Motor neuron (in vitro differentiated cells): ENCODE results near the gene ABCB1. TPM values are rescaled to one million over a fixed set of nuclear protein-coding genes. Genes with fewer than 3 reads are reported as not detected.

Experiments
- ATAC-seq, 8 experiments: fragments of 200-7000 bp; cut with Tn5 transposase; replicated peaks in 6 of 8; 2 replicates each; pipeline ENCODE4 v1.8.0; 2021; ENCODE audit warnings: mild to moderate bottlenecking in 8 of 8, moderate library complexity in 8 of 8
- H3K27ac ChIP-seq, 2 donors: fragments of 250-450 bp; sonication (Bioruptor Pico); 2 replicates each; pipeline ENCODE4 v1.9.0; 2021; ENCODE audit warnings: antibody characterized with exemption in 2 of 2, mild to moderate bottlenecking in 2 of 2, moderate library complexity in 1 of 2
- H3K4me1 ChIP-seq, 2 donors: fragments of 250-450 bp; sonication (Bioruptor Pico); replicated peaks in 1 of 2; 2 replicates each; pipeline ENCODE4 v1.6.1; 2021; ENCODE audit warnings: antibody characterized with exemption in 2 of 2, mild to moderate bottlenecking in 2 of 2, moderate library complexity in 1 of 2
- H3K4me3 ChIP-seq, 5 donors: fragments of 250-450 bp; sonication (Bioruptor Pico); 2 replicates each; pipeline ENCODE4 v1.9.0; 2021; ENCODE audit warnings: antibody characterized with exemption in 5 of 5, mild to moderate bottlenecking in 5 of 5, moderate library complexity in 4 of 5
- WGBS, 10 experiments: fragments of 450-650 bp; shearing (Covaris generic); methylation state at CpG; one replicate each; pipeline ENCODE4 v1.0.0; 2022; 5-methylcytosine and 5-hydroxymethylcytosine counted together
- in situ Hi-C, 9 experiments: fragments of 400-800 bp; cut with MboI; loops; one replicate each; pipeline ENCODE4 v1.15.0; 2021; ENCODE audit warnings: low sequenced_read_pairs in 9 of 9, low pct_unique_long_range_greater_than_20kb in 2 of 9; ENCODE audit not compliant: unreplicated experiment in 9 of 9
- total RNA-seq, 8 experiments: library from RNA; unstranded; fragments of 300-600 nt; gene quantifications; 2 replicates each; pipeline versions ENCODE4 v1.2.3 to v1.2.4, GENCODE V29; 2022

Gene ABCB1
- total RNA-seq, 8 experiments from 2014 or later, result 1.3 to 6.7 (median 2.7) TPM; not detected in 2

GRCh38 chr7:87530126-87530525, 70.6 kb downstream of the ABCB1 start:
- in situ Hi-C loops, result no loop called here
- no peak for ATAC-seq
- Histone ChIP-seq H3K4me3 (no peak overlapping the region), H3K4me1 (no peaks in the 10 kb centered on the region), H3K27ac (no peak overlapping the region)

GRCh38 chr7:87528730-87529129, 72.0 kb downstream of the ABCB1 start:
- Histone ChIP-seq H3K4me1 (no peaks in the 10 kb centered on the region), H3K4me3 (no peak overlapping the region), H3K27ac (no peak overlapping the region)
- in situ Hi-C loops, result no loop called here
- ATAC-seq, result no peak
- WGBS, 10 experiments, result 0 to 100% (median 96%) methylated on average over 1 to 2 of the region's 2 CpGs; no CpG with 5 or more reads in 2 of the 10 experiments

DNA sequence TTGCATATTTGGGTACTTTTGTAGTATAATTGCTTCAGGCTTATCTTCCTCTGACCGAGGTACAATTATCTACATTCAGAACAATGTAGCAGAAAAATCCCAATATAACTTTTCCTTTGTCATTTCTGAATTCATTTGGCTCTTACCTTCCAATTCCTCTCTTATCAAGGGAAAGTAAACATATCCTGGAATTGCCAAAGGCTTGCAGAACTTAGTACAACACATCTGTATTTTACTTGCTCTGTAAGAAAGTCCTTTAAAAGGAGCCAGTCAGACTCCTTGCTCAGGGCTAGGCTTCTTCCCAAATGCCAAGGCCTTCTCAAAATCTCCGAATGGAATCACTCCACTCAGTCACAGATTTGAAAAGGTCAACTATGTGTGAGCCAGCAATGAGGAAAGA, 81.9 kb downstream of the ABCB1 start:
- Histone ChIP-seq H3K27ac (no peak overlapping the region), H3K4me1 (no peaks in the 10 kb centered on the region), H3K4me3 (no peak overlapping the region)
- ATAC-seq, result no peak
- in situ Hi-C loops, result loop anchor here in 3 of 9 experiments (25.0 kb wide), 1 partner anchor 369 kb away; the partner anchor contains the start of genes DBF4 (in 3 of the 3) and SLC25A40 (in 3 of the 3)
- 14 to 100% (median 58%) methylated on average over 1 to 2 of the region's 2 CpGs; no CpG with 5 or more reads in 2 of the 10 experiments for WGBS, 10 experiments

DNA sequence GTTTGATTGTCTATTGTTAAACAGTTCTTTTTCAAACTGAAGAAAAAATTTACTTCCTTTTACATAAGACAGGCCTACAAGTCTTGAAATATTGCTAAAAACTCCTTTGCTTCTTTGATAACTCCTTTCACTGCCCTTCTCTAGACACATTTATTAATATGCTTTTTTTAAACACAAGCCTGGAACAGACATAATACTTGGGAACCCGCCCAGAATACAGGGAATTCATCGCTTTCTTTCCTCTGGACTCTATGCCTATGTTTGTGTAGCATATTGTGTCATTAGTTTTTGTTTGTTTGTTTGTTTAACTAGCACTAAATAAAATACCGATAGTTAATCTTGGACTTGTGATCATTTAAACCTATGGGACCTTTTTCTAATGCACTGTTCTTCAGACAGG, 82.8 kb downstream of the ABCB1 start:
- H3K27ac ChIP-seq, result no peak overlapping the region
- no peaks in the 10 kb centered on the region for H3K4me1 ChIP-seq
- no peak overlapping the region for H3K4me3 ChIP-seq
- WGBS, 10 experiments, result 19 to 100% (median 79%) methylated on average over 1 to 3 of the region's 3 CpGs; no CpG with 5 or more reads in 1 of the 10 experiments
- ATAC-seq, result no peak
- in situ Hi-C loops, result loop anchor here in 3 of 9 experiments (25.0 kb wide), 1 partner anchor 369 kb away; the partner anchor contains the start of genes DBF4 (in 3 of the 3) and SLC25A40 (in 3 of the 3)

DNA sequence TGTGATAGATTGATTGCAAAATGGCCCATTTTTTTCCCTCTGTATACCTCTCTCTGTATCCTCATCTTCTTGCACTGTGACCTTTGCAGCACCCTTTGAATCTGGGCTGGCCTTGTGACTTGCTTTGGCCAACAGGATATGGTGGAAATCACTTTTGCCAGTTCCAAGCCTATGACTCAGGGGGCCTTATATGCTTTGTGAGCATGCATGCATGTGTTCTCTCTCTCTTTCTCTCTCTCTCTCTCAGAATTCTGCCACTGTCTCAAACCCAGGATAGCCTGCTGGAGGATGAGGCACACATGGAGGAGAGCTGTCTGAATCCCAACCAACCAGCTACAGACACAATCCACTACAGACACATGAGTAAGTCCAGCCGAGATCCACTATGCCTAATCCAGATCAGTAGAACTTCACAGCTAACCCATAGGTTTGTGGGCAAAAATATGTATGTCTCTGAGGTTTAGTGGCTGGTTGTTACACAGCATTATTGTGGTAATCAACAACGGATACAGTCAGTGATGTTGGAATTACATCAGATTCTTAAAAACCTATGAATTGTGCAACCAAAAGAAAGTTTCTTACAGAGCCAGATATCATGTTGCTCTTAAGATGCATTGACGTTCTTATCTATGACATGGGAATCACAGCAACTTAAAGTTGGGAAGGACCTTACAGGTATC, 83.4 kb downstream of the ABCB1 start:
- WGBS, 10 experiments, result 0 to 100% (median 91%) methylated on average over 1 to 2 of the region's 3 CpGs
- ATAC-seq, result no peak
- no peaks in the 10 kb centered on the region for H3K4me1 ChIP-seq
- no peak overlapping the region for H3K27ac ChIP-seq
- H3K4me3 ChIP-seq, result no peak overlapping the region
- in situ Hi-C loops, result loop anchor here in 3 of 9 experiments (25.0 kb wide), 1 partner anchor 370 kb away; the partner anchor contains the start of genes DBF4 (in 3 of the 3) and SLC25A40 (in 3 of the 3)

DNA sequence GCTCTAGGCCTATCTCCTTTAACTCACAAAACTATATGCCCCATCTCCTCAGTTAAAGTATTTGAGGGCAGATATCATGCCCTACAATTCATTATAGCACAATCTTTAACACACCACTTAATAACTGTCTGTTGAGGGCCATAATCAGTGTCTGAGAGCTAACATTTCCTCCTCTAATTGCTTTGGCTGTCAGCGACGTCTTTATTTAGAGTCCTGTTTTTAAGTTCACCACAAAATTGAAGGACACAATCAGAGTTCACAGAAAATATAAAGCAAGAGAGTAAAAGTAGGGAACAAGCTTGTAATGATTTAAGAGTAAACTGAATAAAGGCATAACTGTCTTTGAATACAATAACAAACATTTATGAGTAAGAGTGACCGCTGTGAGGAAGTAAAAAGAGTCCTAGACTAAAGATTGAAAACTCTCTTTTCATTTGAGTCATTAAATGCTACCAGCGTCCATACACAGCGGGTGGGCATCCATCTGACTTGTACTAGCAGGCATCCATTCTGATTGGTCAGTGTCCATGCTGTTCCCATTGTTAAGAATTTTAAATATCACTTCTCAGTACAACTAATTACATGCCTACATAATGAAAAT, 86.8 kb downstream of the ABCB1 start:
- H3K4me1 ChIP-seq, result peaks cover 10 to 11% of the 10 kb centered on the region in 2 donors
- in situ Hi-C loops, result loop anchor here in 3 of 9 experiments (25.0 kb wide), 1 partner anchor 373 kb away; the partner anchor contains the start of genes DBF4 (in 3 of the 3) and SLC25A40 (in 3 of the 3)
- ATAC-seq, result no peak
- 32 to 89% (median 75%) methylated on average over 3 to 5 of the region's 5 CpGs for WGBS, 10 experiments
- H3K4me3 ChIP-seq, result no peak overlapping the region
- H3K27ac ChIP-seq, result no peak overlapping the region

GRCh38 chr7:87512906-87513305, 87.8 kb downstream of the ABCB1 start:
- peaks cover 10 to 11% of the 10 kb centered on the region in 2 donors for H3K4me1 ChIP-seq
- in situ Hi-C loops, result loop anchor here in 3 of 9 experiments (25.0 kb wide), 1 partner anchor 374 kb away; the partner anchor contains the start of genes DBF4 (in 3 of the 3) and SLC25A40 (in 3 of the 3)
- no peak for ATAC-seq
- H3K27ac ChIP-seq, result no peak overlapping the region
- no peak overlapping the region for H3K4me3 ChIP-seq
- 4 to 100% (median 89%) methylated on average over 1 to 4 of the region's 4 CpGs; no CpG with 5 or more reads in 2 of the 10 experiments for WGBS, 10 experiments

DNA sequence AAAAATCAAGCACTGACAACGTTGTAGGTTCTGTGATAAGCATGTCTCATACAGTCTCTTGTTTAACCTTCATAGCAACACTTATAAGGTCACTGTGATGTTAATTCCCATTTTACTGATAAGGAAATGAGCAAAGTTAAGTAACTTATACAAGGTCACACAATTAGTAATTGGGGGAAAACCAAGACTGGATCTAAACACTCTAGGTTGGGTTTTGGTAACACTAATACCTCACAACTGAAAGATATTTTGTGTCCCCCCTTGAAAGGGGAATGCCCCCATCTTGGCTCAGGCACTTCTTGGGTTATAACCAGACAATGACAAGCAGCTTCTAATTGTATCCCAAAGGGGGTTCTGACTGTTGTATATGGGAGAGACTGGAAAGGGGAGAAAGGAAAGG, 89.2 kb downstream of the ABCB1 start:
- no peak for ATAC-seq
- Histone ChIP-seq H3K4me1 (peaks cover 10 to 11% of the 10 kb centered on the region in 2 donors), H3K27ac (no peak overlapping the region), H3K4me3 (no peak overlapping the region)
- in situ Hi-C loops, result loop anchor here in 3 of 9 experiments (25.0 kb wide), 1 partner anchor 376 kb away; the partner anchor contains the start of genes DBF4 (in 3 of the 3) and SLC25A40 (in 3 of the 3)
- 36 to 100% (median 70%) methylated on average over 1 of the region's 1 CpG; no CpG with 5 or more reads in 2 of the 10 experiments for WGBS, 10 experiments

GRCh38 chr7:87510411-87510875, 90.2 kb downstream of the ABCB1 start:
- H3K4me1 ChIP-seq, result peaks cover 10 to 11% of the 10 kb centered on the region in 2 donors
- no peak overlapping the region for H3K4me3 ChIP-seq
- 29 to 100% (median 80%) methylated on average over 1 of the region's 1 CpG; no CpG with 5 or more reads in 4 of the 10 experiments for WGBS, 10 experiments
- ATAC-seq, result peak; percentile 22 to 96 (median 88)
- in situ Hi-C loops, result loop anchor here in 3 of 9 experiments (25.0 kb wide), 1 partner anchor 377 kb away; the partner anchor contains the start of genes DBF4 (in 3 of the 3) and SLC25A40 (in 3 of the 3)
- H3K27ac ChIP-seq, result no peak overlapping the region

GRCh38 chr7:87507446-87507845, 93.2 kb downstream of the ABCB1 start:
- Histone ChIP-seq H3K27ac (no peak overlapping the region), H3K4me1 (peaks cover 10 to 11% of the 10 kb centered on the region in 2 donors), H3K4me3 (no peak overlapping the region)
- WGBS, 10 experiments, result 0 to 67% (median 20%) methylated on average over 1 to 3 of the region's 3 CpGs; no CpG with 5 or more reads in 5 of the 10 experiments
- in situ Hi-C loops, result loop anchor here in 3 of 9 experiments (25.0 kb wide), 1 partner anchor 380 kb away; the partner anchor contains the start of genes DBF4 (in 3 of the 3) and SLC25A40 (in 3 of the 3)
- ATAC-seq, result no peak

DNA sequence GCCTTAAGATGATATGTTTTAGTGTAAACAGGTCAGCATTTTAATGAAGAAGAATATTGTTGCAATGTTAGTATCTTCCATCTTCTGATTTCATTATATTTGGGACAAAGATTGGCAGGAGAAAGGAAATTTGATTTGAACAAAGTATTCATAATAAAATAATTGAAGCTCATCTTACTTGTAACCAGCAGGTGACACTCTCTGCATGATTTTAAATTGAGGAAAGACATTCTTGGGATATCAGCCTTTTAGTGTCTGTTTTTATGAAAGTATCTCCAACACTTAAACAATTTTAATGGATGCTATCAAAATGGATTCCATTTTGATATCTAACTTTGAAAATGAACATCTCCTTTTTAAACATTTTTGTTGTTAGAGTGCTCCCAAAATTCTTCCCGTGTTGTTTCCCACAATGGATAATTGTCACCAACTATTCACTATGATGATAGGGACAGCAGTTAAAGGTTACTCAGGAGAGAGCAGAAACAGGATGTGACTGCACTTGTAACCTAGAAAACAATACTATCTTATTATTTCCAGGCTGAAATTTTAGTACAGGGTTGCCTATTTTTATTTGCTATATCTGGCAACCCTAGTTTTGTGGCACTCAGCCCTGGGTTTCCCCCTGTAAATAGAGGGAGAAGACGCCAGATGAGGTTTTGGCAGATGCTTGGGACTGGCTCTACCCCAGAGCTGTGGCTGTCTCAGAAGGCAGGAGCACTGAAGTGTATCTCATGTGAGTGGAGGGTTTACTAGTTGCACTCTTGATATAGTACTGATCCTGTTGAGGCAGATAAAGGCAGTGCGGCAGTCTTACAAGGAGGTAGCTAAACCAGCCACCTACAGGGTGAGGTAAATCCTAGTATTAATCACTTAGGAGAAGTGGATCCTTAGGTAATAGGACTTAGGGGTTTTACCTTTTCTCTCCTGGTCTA, 94.2 kb downstream of the ABCB1 start:
- peaks cover 10 to 11% of the 10 kb centered on the region in 2 donors for H3K4me1 ChIP-seq
- in situ Hi-C loops, result loop anchor here in 3 of 9 experiments (25.0 kb wide), 1 partner anchor 381 kb away; the partner anchor contains the start of genes DBF4 (in 3 of the 3) and SLC25A40 (in 3 of the 3)
- no peak overlapping the region for H3K4me3 ChIP-seq
- H3K27ac ChIP-seq, result no peak overlapping the region
- no peak for ATAC-seq
- 0 to 100% (median 92%) methylated on average over 1 to 3 of the region's 3 CpGs; no CpG with 5 or more reads in 2 of the 10 experiments for WGBS, 10 experiments
